ENCODE results near the gene SLC49A3. TPM values are rescaled to one million over a fixed set of nuclear protein-coding genes. Genes with fewer than 3 reads are reported as not detected.
A peak's percentile ranks its signal among the peaks of the same experiment; 100 is the strongest.

The SLC49A3 gene
- total RNA-seq, 1 donor from 2014 or later: 6.2 TPM

- no peak for FAIRE-seq
- Histone ChIP-seq H3K36me3 (ENCODE audit: insufficient read depth, low read length) (no peaks in the 10 kb centered on the region), H2AFZ (ENCODE audit: low read depth, low read length) (peak overlapping the region; percentile 52), H3K9ac (ENCODE audit: low read length) (no peak overlapping the region), H4K20me1 (ENCODE audit: insufficient read depth, low read length) (no peaks in the 10 kb centered on the region), H3K27ac (ENCODE audit: low read depth, low read length) (no peak overlapping the region), H3K4me2 (ENCODE audit: low read length) (peak overlapping the region; percentile 80), H3K4me1 (ENCODE audit: insufficient read depth, low read length) (peaks cover 6% of the 10 kb centered on the region), H3K79me2 (ENCODE audit: insufficient read depth, low read length) (peaks cover under 1% of the 10 kb centered on the region), H3K27me3 (ENCODE audit: insufficient read depth, low read length) (no peaks in the 10 kb centered on the region), H3K9me3 (ENCODE audit: insufficient read depth, low read depth, low read length) (no peaks in the 10 kb centered on the region), H3K4me3 (ENCODE audit: insufficient read depth, low read depth, low read length) (peak overlapping the region; percentile 17)
- peak overlapping the region; percentile 40 for H3K4me3 Mint-ChIP-seq (ENCODE audit: unreplicated experiment)
- H3K36me3 Mint-ChIP-seq (ENCODE audit: low read depth, unreplicated experiment): peaks cover 4% of the 10 kb centered on the region
- H3K4me1 Mint-ChIP-seq (ENCODE audit: low read depth, unreplicated experiment): peaks cover 14% of the 10 kb centered on the region
- H3K27ac Mint-ChIP-seq (ENCODE audit: unreplicated experiment): no peak overlapping the region
- DNase-seq (ENCODE audit: low read depth): no peak
- H3K9me3 Mint-ChIP-seq (ENCODE audit: unreplicated experiment): no peaks in the 10 kb centered on the region
- TF ChIP-seq CTCF (IDR thresholded peaks at IDR 0.05; ENCODE audit: insufficient read depth, low read depth, low read length) (no peak), EZH2 (IDR thresholded peaks at IDR 0.05; ENCODE audit: insufficient read depth, low read length) (no peak)
- H3K27me3 Mint-ChIP-seq (ENCODE audit: low read depth, unreplicated experiment): peaks cover 3% of the 10 kb centered on the region
Measured at GRCh38 chr4:680551-680927, 8.4 kb downstream of the SLC49A3 start.

DNA sequence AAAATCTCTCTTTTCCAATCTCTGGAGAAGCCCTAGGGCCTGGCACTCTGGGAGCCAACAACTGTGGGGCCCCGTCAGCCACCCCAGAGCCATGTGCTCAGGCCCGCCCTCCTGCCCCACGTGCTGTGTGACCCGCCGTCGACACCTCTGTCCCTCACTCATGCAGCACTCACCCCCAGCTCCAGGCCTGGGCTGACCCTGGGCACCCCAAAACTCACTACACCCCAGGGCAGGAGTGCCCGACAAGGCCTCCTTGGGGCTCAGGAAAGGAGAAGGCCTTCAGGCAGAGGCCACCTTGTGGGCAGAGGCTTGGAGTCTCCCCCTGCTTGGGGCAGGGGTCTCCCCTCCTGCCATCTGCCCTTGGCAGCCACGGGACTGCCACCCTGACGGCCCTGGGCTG lies 8.9 kb downstream of the SLC49A3 start:
- H3K36me3 Mint-ChIP-seq (ENCODE audit: low read depth, unreplicated experiment): peaks cover 2% of the 10 kb centered on the region
- no peak overlapping the region for H3K4me2 ChIP-seq (ENCODE audit: low read length)
- peaks cover 10% of the 10 kb centered on the region for H3K4me1 Mint-ChIP-seq (ENCODE audit: low read depth, unreplicated experiment)
- H3K4me1 ChIP-seq (ENCODE audit: insufficient read depth, low read length): peaks cover 10% of the 10 kb centered on the region
- no peak overlapping the region for H3K9ac ChIP-seq (ENCODE audit: low read length)
- H4K20me1 ChIP-seq (ENCODE audit: insufficient read depth, low read length): no peaks in the 10 kb centered on the region
- no peak overlapping the region for H3K27ac Mint-ChIP-seq (ENCODE audit: unreplicated experiment)
- peaks cover under 1% of the 10 kb centered on the region for H3K27me3 Mint-ChIP-seq (ENCODE audit: low read depth, unreplicated experiment)
- no peaks in the 10 kb centered on the region for H3K36me3 ChIP-seq (ENCODE audit: insufficient read depth, low read length)
- DNase-seq (ENCODE audit: low read depth) (no peak), FAIRE-seq (no peak)
- no peak overlapping the region for H2AFZ ChIP-seq (ENCODE audit: low read depth, low read length)
- peaks cover 5% of the 10 kb centered on the region for H3K79me2 ChIP-seq (ENCODE audit: insufficient read depth, low read length)
- peak overlapping the region; percentile 40 for H3K4me3 Mint-ChIP-seq (ENCODE audit: unreplicated experiment)
- H3K9me3 Mint-ChIP-seq (ENCODE audit: unreplicated experiment): no peaks in the 10 kb centered on the region
- no peaks in the 10 kb centered on the region for H3K9me3 ChIP-seq (ENCODE audit: insufficient read depth, low read depth, low read length)
- no peak overlapping the region for H3K27ac ChIP-seq (ENCODE audit: low read depth, low read length)
- no peak overlapping the region for H3K4me3 ChIP-seq (ENCODE audit: insufficient read depth, low read depth, low read length)
- no peak for TF ChIP-seq CTCF (IDR thresholded peaks at IDR 0.05; ENCODE audit: insufficient read depth, low read depth, low read length)
- TF ChIP-seq EZH2 (IDR thresholded peaks at IDR 0.05; ENCODE audit: insufficient read depth, low read length): no peak
- H3K27me3 ChIP-seq (ENCODE audit: insufficient read depth, low read length): no peaks in the 10 kb centered on the region

- Histone ChIP-seq H3K36me3 (ENCODE audit: insufficient read depth, low read length) (no peaks in the 10 kb centered on the region), H3K27me3 (ENCODE audit: insufficient read depth, low read length) (no peaks in the 10 kb centered on the region), H3K4me2 (ENCODE audit: low read length) (no peak overlapping the region), H3K27ac (ENCODE audit: low read depth, low read length) (no peak overlapping the region), H3K9me3 (ENCODE audit: insufficient read depth, low read depth, low read length) (no peaks in the 10 kb centered on the region), H2AFZ (ENCODE audit: low read depth, low read length) (no peak overlapping the region), H4K20me1 (ENCODE audit: insufficient read depth, low read length) (no peaks in the 10 kb centered on the region), H3K4me1 (ENCODE audit: insufficient read depth, low read length) (peaks cover 13% of the 10 kb centered on the region), H3K79me2 (ENCODE audit: insufficient read depth, low read length) (peaks cover 10% of the 10 kb centered on the region), H3K4me3 (ENCODE audit: insufficient read depth, low read depth, low read length) (no peak overlapping the region), H3K9ac (ENCODE audit: low read length) (no peak overlapping the region)
- TF ChIP-seq EZH2 (IDR thresholded peaks at IDR 0.05; ENCODE audit: insufficient read depth, low read length) (no peak), CTCF (IDR thresholded peaks at IDR 0.05; ENCODE audit: insufficient read depth, low read depth, low read length) (no peak)
- Mint-ChIP-seq H3K9me3 (ENCODE audit: unreplicated experiment) (no peaks in the 10 kb centered on the region), H3K4me1 (ENCODE audit: low read depth, unreplicated experiment) (peaks cover 8% of the 10 kb centered on the region), H3K4me3 (ENCODE audit: unreplicated experiment) (no peak overlapping the region), H3K27me3 (ENCODE audit: low read depth, unreplicated experiment) (no peaks in the 10 kb centered on the region), H3K36me3 (ENCODE audit: low read depth, unreplicated experiment) (no peaks in the 10 kb centered on the region), H3K27ac (ENCODE audit: unreplicated experiment) (peak overlapping the region; percentile 53)
- FAIRE-seq (no peak), DNase-seq (ENCODE audit: low read depth) (no peak)
Measured at GRCh38 chr4:679629-680028, 9.3 kb downstream of the SLC49A3 start.
